Right kidney (tissue), 1 donor: Measurements from ENCODE around the gene PLA2G6.
A peak's percentile ranks its signal among the peaks of the same experiment; 100 is the strongest.

Source experiments
- DNase-seq: peaks from one replicate; pipeline ENCODE4 v3.0.0-alpha.2; 2016

The PLA2G6 gene

GRCh38 chr22:38110863-38111852 is 70.5 kb downstream of the PLA2G6 start:
- peak; percentile 68 for DNase-seq

- DNase-seq: peak; percentile 81
Observed at GRCh38 chr22:38110008-38110862, 71.4 kb downstream of the PLA2G6 start, which contains the start of gene BAIAP2L2. Gene BAIAP2L2 (minus strand): TSS chr22:38110684. CDS start chr22:38110525, 159 bp downstream.

GRCh38 chr22:38109371-38110001 is 72.1 kb downstream of the PLA2G6 start:
- peak; percentile 63 for DNase-seq

GRCh38 chr22:38108561-38109319 is 72.9 kb downstream of the PLA2G6 start:
- DNase-seq: no peak

GRCh38 chr22:38107692-38108515 is 73.7 kb downstream of the PLA2G6 start:
- DNase-seq: no peak

- DNase-seq: no peak
Observed at GRCh38 chr22:38106814-38107578, 74.6 kb downstream of the PLA2G6 start.

GRCh38 chr22:38104084-38104483 is 77.5 kb downstream of the PLA2G6 start:
- DNase-seq: no peak

- no peak for DNase-seq
Observed at GRCh38 chr22:38103641-38104040, 78.0 kb downstream of the PLA2G6 start.

GRCh38 chr22:38098410-38099249 is 83.0 kb downstream of the PLA2G6 start:
- DNase-seq: no peak

GRCh38 chr22:38097557-38098409 is 83.8 kb downstream of the PLA2G6 start:
- no peak for DNase-seq

- no peak for DNase-seq
Observed at GRCh38 chr22:38097058-38097457, 84.6 kb downstream of the PLA2G6 start.

GRCh38 chr22:38089474-38089851 is 92.2 kb downstream of the PLA2G6 start:
- DNase-seq: peak; percentile 41

- no peak for DNase-seq
Observed at GRCh38 chr22:38088629-38089473, 92.8 kb downstream of the PLA2G6 start.

- DNase-seq: no peak
Observed at GRCh38 chr22:38087855-38088254, 93.8 kb downstream of the PLA2G6 start.

GRCh38 chr22:38086942-38087341 is 94.7 kb downstream of the PLA2G6 start:
- DNase-seq: no peak

- no peak for DNase-seq
Observed at GRCh38 chr22:38086001-38086845, 95.4 kb downstream of the PLA2G6 start.
